NCI-H1092 treated with DMSO at 0.1 percent for 48 hours (cell line): ENCODE results near the gene ARHGEF12.
A peak's percentile ranks its signal among the peaks of the same experiment; 100 is the strongest.

Experiments used
- DNase-seq: peaks from one replicate; lab custom pipeline; 2025; lab: John Stamatoyannopoulos, UW

Gene ARHGEF12

DNA sequence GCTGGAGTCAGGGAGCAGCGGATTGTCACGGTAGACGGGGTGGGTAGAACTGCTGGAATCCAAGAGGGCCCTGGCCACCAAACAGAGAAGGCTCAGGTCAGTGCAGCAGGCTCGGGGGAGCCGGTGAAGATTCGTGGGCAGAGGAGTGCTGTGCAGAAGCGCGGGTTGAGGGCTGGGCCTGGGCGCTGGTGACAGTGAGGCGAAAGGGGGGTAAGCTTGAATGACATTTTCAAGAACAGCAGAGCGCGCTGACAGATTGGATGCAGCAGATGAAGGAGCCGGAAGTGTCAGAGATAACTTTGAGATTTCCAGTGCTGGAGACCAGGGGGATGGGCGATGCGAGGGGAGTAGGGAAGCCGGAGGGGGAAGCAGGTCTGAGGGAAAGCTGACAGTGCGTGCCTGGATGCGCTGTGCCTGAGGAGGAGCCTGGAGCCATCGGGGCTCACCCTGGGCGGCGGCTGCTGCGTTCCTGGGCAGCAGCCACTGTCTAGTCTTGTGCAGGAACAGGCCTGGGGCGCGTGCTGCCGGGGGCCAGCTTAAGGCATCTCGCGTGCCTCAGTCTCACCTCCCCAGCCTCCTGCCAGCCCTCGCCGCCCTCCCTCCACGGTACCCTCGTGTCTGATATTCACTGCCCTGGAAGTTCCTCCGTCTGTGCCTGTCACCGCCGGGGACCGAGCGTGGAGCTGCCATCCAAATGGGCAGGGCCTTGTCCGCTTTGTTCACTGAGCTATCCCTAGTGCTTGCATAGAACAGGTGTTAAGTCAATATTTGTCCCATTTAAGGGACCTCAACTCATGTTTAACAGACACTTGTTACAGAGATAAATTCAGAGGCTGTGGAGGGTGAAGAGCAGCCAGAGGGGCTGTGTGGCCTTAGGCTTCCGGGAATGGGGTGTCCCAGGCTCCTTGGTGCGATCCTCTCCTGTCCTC, 180.5 kb downstream of the ARHGEF12 start:
- peak; percentile 25 for DNase-seq

DNA sequence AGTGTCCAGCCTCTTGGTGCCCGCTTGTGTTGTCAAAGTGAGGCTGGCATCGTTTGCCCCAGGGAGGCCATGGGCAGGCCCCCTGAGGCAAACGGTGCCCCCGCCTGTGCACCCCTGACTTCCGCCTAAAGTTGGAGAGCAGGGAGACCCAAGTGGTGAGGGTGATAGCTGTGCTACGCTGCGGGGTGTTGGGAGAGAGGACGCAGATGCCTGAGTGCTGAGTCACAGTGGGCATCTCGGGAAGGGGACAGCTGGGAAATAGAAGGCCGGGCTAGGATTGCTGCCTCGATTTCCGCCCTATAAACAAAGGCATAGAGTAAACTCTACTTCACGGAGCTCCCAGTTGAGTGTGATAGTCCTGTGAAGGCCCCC, 181.2 kb downstream of the ARHGEF12 start:
- DNase-seq: no peak

DNA sequence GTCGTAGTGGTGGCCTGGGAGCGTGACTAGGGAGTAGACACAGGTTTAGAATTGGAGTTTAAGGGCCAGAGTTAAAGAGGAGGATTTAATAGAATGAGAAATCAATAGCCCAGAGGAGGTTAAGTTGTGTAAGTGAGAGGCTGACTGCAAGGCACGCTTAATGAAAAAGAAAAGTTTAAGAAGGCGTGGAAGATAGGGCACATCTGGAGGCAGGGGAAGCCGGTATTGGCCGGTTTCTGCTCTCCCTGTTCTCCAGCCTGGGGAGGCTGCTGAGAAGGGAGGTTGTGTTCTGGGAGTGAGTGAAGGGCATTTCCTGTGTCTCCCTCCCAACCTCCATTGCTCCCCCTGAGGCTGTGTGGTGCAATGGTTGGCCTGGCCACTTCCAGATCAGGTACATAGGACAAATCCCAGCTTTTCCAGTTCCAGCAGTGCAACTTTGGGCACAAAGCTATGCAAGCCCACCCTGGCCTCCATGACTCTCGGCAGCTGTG, 181.6 kb downstream of the ARHGEF12 start:
- DNase-seq: no peak

DNA sequence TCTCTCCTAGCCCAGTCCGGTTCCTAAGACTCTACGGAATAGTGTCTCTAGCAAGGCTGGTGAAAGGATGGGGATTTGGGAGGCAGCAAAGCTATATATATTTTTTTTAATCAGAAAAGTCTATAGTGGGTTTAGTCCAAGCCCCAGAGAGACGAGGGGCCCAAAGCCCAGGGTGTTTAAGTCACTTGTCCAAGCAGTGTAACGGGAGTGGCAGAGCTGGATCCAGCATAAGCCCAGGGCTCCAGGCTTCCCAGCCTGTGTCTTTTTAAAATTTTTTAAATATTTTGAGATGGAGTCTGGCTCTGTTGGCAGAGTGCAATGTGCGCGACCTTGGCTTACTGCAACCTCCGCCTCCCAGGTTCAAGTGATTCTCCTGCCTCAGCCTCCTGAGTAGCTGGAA, 182.1 kb downstream of the ARHGEF12 start:
- no peak for DNase-seq

DNA sequence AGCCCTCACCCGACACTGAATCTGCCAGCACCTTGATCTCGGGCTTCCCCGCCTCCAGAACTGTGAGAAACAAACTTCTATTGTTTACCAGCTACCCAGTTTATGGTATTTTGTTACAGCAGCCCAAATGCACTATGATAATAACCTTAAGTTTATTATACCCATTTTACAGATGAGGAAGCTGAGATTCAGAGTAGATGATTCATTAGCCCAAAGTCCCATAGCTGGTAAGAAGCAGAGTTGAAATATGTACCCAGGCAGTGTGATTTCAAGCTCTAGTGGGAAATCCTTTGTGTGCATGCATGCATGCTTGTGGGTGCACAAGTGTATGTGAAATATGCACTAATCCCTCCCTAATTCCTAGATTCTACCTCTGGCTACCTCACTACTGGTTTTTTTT, 183.3 kb downstream of the ARHGEF12 start:
- DNase-seq: no peak

DNA sequence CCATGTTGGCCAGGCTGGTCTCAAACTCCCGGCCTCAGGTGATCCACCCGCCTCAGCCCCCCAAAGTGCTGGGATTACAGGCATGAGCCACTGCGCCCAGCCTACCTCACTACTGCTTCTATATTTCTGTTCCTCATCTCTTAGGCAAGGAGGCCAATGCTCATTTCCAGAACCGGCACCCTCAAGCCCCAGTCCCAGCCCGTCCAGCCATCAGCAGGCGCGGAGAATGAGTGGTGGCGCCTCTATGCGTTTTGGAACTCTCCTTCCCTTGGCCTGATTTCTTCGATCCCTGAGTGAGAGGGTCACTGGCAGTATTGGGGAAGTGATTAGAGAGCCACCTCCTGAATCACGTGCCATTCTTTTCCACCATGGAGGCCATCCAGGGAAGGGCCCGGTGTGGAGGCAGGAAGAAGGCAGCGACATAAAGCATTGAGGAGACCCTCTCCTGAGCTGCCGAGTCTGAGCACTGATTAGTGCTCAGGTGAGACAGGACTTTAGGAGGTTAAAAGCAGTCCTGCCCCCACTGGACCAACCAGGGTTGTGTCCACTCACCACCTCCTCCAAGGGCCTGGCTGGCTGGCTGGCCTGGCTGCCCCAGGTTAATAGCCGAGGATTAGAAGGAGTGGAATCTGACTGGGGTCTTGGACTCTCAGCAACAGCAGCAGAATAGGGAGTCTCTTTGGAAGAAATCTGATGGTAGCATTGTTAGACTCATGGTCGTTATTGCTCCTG, 184.0 kb downstream of the ARHGEF12 start:
- DNase-seq: no peak

DNA sequence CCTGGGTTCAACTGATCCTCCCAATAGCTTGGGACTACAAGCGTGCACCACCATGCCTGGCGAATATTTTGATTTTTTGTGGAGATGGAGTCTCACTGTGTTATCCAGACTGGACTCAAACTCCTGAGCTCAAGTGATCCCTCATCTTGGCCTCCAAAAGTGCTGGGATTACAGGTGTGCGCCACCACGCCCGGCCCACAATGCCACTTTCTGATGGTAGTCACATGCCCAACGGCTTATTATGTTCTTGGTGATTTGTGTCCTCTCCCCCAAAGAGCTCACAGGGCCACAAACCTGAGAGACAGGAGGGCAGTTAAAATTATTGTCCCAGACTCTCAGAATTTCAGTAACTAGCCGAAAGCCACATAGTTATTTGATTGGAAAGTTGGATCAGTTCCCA, 185.0 kb downstream of the ARHGEF12 start:
- no peak for DNase-seq

DNA sequence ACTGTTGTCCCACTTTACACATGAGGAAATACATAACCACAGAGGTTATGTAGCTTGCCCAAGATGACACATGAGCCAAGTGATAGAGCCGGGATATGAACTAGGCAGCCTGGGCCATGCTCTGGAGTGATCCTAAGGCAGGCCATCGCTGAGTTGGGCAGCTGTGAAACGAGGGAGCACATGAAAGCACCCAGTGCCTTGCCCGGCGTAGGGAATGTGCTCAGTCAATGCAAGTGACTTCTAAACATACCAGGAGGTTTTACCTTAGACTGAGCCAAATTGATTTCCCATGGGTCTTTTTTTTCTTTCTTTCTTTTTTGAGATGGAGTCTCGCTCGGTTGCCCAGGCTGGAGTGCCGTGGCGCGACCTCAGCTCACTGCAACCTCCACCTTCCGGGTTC, 185.8 kb downstream of the ARHGEF12 start:
- DNase-seq: no peak

DNA sequence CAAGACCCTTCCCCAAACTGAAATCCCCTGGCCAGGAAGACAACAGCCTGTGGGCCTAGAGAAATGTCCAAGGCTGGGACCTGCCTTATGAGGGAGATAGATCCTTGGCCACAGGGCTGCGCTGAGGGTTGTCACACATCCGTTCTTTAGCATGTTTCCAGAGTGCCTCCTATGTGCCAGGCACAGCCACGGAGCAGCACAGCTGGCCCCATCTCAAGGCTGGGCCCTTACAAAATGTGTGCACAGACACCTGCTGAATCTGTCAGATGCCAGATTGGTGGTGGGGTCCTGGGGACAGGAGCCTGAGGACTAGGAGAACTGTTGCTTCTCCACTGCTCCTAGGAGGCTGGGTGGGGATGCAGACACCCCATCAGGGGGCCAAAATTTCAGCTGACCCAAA, 186.5 kb downstream of the ARHGEF12 start:
- peak; percentile 50 for DNase-seq

DNA sequence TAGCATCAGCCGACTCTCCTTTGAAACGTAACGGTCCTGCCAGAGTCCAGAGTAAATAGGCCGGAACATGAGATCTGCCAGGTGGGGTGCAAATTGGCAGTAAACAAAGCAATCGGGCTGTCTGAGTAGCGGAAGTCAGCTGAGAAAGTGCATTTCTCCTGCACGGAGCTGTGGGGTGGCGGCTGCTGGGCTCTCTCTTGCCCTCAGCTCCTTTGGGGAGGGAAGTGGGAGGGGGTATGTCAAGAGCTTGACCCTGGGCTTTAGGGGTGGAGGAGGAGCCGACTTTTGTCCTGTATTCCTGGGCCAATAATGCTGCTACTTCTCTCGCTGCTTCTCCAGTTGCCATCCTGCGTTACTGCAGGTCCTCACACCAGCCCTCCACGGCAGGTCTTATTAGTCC, 187.0 kb downstream of the ARHGEF12 start:
- DNase-seq: peak; percentile 81

DNA sequence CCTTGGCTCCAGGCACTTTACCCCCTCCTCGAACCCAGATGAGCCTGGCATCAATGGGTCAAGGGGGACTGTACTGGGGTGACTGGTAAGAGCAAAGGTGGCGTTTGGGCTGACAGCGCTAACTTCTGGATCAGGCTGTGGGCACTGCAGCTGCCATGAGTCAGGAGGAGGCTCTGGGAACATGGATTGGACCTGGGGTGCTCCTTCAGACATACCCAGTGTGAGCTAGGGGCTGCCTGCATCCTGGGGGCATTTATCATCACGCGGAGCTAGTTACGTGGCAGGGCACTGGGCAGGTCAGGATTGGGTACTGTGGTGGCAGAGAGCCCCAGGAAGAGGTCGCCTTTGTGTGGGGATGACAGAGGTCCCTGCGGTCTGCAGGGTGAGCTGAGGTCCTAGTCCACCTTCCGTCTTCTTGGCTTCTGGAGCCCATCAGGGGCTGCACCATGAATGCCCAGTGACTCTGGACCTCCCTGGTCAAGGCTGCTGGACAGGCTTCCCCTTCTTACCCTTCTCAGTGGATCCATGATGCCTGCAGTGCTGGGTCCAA, 188.4 kb downstream of the ARHGEF12 start:
- DNase-seq: no peak

DNA sequence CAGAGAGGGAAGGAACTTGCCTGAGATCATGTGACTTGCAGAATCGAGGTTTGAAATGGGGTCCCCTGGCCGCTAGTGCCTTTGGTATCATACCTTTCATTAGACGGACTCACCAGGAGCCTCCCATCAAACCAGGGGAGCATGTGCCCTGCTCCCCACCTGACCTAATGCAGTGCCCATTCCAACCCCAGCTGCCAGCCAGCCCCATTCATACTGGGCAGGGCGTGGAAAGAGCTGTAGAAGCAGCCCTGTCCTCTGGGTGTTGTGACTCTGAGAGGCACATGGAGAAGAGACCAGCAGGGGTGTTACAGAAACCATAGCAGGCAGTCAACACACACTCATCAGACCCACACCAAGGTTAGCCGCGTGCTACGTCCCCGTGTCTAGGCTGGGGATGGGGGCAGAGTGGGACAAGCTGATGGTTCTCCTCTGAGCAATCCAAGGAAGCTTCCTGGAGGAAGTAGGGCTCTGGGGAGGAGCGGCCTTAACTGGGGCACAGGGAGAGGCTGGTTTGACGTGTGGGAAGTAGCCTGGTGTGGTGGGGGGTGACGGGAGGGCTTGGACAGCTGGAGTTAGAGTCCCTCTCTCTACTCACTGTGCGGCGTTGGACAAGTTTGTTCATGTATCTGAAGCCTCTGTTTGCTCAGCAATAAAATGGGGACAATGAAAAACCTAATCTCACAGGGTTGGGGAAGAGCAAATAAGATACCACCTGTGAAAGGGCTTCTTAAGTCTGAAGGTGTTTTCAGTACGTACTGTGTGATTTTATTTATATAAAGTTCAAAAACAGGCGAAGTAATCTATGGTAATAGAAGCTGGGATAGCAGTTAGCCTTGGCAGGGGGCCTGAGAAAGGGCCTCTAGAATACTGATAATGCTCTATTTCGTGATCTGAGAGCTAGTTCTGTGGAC, 189.3 kb downstream of the ARHGEF12 start:
- DNase-seq: no peak

DNA sequence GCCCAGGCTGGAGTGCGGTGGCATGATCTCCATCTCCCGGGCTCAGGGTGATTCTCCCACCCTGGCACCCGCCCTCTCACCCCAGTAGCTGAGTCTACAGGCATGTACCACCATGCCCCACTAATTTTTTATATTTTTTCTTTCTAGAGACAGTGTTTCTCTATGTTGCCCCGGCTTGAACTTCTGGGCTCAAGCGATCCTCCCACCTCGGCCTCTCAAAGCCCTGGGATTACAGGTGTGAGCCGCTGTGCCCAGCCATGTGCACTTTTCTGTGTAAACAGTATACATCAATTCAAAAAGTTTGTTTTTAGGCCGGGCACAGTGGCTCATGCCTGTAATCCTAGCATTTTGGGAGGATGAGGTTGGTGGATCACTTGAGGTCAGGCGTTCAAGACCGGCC, 190.0 kb downstream of the ARHGEF12 start:
- DNase-seq: no peak

DNA sequence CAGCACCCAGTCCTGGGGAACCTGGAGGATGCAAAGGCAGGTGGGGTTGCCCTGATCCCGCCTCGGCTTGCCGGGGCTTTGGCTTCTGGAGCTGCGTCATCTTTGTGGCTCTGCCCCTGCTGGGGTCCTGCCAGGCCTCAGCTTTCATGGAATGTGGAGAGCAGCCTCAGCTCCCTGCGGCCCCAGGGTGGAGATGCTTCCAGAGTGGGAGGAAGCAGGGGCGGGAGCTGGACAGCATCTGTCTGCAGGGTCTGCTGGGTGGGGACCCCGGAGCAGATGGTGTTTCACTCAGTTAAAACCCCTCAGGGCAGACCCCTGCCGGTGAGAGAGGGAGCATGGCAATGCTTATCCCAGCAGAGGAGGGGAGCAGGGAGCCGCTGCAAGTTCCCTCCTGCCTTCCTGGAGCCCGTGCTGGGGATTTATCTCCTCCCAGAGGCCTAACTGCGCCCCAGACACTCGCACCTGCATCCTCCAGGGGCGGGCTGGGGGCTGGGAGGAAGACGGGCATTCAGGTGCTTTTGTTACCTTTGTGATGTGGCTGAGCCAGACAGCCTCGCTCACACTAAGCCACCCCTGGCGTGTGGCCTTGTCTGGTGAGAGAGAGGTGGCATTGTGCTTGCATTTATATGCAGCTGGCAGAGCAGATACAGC, 191.0 kb downstream of the ARHGEF12 start:
- DNase-seq: peak; percentile 12

DNA sequence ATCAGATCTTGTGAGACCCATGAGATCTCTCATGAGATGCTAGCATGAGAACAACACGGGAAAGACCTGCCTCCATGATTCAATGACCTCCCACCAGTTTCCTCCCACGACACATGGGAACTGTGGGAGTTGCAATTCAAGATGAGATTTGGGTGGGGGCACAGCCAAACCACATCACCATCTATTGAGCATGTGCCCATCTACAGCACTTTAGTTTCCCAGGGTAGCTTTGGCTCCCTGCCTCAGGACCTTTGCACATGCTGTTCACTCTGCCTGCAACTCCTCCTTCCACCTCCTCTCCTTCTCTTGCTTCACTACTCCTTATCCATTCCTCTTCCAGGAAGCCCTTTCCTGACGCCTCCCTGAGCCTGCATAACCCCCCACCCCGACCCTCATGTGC, 192.5 kb downstream of the ARHGEF12 start:
- no peak for DNase-seq

DNA sequence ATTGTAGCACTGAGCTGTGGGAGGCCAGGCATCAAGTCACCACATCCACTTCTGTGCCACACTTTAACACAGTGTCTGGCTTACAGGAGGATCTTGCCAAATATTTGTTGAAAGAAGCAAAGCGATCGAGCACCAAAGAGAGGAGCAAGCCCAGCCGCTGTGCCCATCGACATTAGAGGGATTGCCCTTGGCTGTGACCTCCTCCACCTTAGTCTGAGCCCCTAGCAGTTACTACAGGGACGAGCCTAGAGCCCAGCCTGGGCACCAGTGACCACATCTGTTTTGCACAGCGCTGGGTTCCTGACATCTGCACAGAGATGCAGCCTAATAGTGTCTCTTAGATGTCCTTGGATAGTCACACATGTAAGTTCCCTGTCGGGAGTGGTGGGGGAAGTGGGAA, 193.0 kb downstream of the ARHGEF12 start:
- no peak for DNase-seq

DNA sequence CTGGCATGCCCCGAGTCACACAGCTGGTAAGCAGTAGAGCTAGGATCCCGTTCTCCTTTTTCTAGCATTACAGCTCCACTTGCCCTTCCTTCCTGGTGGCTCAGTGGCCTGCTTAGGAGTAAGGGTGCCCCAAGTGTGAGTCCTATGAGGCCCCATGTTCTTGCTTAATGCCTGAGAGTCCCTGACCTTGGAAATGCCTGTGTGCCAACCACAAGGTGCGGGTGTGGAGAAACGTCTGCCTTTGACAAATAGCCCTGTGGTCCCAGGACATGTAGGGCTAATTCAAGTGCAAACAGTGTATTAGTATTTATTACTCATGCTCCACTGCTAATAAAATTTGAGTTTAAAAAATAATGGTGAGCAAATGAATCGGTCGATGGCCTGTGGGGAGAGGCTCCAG, 193.7 kb downstream of the ARHGEF12 start:
- DNase-seq: no peak

DNA sequence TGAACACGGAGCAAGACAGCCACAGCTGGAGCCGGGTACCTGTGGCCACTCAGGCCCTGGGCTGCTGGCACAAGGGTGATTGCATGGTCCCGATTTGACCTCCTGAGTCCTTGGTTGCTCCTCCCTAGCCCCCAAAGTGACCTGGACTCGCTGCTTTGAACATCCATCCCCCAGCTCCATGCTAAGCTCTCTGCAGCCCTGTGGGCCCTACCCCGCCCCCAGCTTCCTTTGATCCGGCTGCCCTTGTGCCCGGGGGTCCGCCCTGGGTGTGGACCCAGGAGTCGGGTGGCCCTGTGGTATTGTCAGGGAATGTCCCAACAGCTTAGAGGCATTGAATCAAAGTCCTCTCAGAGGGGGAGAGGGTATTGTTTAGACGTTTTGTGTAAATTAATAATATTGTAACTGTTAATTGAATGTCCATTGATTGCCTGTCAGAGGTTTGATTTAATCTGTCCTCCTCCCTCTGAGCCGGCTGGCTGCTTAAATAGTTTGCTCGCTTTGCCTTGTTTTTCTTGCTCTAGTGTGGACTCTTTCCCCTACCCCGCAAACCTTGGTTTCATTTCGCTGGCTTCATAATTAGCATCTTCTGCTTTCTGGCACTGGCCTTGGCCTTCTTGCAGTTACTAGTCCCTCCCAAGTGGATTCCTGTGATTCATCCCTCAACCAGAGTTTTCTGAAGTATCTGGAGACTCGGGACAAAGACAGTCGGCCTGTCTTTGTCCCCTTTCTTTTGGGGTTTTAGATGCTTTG, 196.0 kb downstream of the ARHGEF12 start:
- DNase-seq: no peak

DNA sequence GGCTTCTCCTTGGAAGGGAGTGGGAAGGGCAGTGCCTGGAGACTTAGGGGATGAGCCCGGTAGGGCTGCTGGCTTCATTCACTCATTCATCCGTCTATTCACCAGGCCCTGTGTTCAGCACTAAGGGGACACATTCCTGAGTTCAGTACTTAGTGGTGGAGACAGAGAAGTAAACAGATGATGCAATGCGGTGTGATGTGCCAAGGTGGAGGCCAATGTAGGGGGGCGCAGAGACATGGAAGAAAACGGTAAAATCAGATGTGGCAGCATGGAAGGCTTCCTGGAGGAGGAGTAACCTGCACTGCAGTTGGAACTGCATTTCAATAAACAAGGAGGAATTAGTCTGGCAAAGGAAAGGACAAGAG, 196.6 kb downstream of the ARHGEF12 start:
- no peak for DNase-seq

DNA sequence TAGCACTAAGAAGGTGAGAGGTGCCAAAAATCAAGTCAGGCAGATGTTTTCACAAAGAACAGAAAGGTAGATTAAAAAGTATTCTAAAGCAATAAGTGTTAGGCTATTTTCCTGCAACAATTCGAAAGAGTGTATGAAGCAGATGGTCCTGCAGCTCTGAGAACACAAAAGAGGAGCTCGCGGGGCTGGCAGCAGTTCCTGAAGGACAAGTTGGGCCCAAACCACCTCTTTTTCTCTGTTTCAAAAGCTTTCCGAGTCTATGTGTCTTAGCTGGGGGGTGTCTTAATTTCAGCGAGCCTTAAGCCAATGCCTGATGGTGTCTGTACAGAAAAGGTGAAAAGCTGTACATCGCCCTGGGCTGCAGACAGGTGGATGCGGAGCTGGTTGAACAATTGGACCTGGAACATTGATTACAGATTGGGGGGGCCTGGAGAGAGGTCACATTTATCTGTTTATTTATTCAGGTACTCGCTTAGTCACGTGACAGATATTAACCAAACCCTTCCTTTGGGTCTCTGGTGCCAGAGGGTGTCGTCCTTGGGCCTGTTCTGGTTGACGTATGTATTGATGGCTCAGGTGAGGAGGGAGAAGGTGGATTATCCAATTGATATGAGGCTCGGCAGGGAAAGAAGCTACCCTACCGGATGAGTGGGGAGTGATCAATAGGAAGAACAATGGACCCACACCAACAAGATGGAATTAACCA, 200.0 kb downstream of the ARHGEF12 start:
- DNase-seq: no peak
